ENCODE measurements around the gene TMEM116. TPM values are rescaled to one million over a fixed set of nuclear protein-coding genes. Genes with fewer than 3 reads are reported as not detected.

The TMEM116 gene
- polyA plus RNA-seq, 1 donor (not counting 4 experiments of a cell fraction or from before 2014, with no cell fraction given): 7.7 TPM

GRCh38 chr12:111881716-111882115, 131.2 kb downstream of the TMEM116 start:
- H3K4me3 ChIP-seq (ENCODE audit: control insufficient read depth in 2 of 3, extremely low read depth in 1 of 3, insufficient read depth in 2 of 3, low read depth in 1 of 3, low read length in 3 of 3): no peak overlapping the region
- H4K20me1 ChIP-seq (ENCODE audit: control insufficient read depth, extremely low read depth, insufficient read depth, low read length): no peaks in the 10 kb centered on the region
- no peak overlapping the region for H3K27ac ChIP-seq (ENCODE audit: control insufficient read depth, insufficient read depth, low read length)
- no peak for TF ChIP-seq EZH2 (IDR thresholded peaks at IDR 0.05; ENCODE audit: low read length)
- TF ChIP-seq, protein P1, sequence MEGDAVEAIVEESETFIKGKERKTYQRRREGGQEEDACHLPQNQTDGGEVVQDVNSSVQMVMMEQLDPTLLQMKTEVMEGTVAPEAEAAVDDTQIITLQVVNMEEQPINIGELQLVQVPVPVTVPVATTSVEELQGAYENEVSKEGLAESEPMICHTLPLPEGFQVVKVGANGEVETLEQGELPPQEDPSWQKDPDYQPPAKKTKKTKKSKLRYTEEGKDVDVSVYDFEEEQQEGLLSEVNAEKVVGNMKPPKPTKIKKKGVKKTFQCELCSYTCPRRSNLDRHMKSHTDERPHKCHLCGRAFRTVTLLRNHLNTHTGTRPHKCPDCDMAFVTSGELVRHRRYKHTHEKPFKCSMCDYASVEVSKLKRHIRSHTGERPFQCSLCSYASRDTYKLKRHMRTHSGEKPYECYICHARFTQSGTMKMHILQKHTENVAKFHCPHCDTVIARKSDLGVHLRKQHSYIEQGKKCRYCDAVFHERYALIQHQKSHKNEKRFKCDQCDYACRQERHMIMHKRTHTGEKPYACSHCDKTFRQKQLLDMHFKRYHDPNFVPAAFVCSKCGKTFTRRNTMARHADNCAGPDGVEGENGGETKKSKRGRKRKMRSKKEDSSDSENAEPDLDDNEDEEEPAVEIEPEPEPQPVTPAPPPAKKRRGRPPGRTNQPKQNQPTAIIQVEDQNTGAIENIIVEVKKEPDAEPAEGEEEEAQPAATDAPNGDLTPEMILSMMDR (optimal IDR thresholded peaks at IDR 0.05 in 1 of 3, IDR thresholded peaks at IDR 0.05 in 1 of 3, conservative IDR thresholded peaks at IDR 0.05 in 1 of 3; ENCODE audit: extremely low read depth in 1 of 3, insufficient read depth in 2 of 3, low read length in 3 of 3): no peak
- dilution Hi-C loops (cut with MboI; ENCODE audit: extremely low pct_ligation_motif_present, low sequenced_read_pairs): no loop called here
- H3K79me2 ChIP-seq (ENCODE audit: control insufficient read depth, insufficient read depth, low read length): no peaks in the 10 kb centered on the region
- no peak overlapping the region for H3K9ac ChIP-seq (ENCODE audit: control insufficient read depth, extremely low read depth, insufficient read depth, low read length)
- H3K9me3 ChIP-seq (ENCODE audit: control insufficient read depth, low read depth, low read length): no peaks in the 10 kb centered on the region
- FAIRE-seq (no peak), DNase-seq (ENCODE audit: low read depth, low spot score) (no peak)
- no peaks in the 10 kb centered on the region for H3K9me1 ChIP-seq (ENCODE audit: control insufficient read depth, extremely low read depth, insufficient read depth, low read length)
- H3K4me2 ChIP-seq (ENCODE audit: control insufficient read depth, extremely low read depth, insufficient read depth, low read depth, low read length): no peak overlapping the region
- H3K36me3 ChIP-seq (ENCODE audit: control insufficient read depth in 2 of 2, extremely low read depth in 1 of 2, insufficient read depth in 2 of 2, low read length in 2 of 2): peaks cover 31 to 44% of the 10 kb centered on the region in 2 experiments
- no peak overlapping the region for H2AFZ ChIP-seq (ENCODE audit: control insufficient read depth, low read length)
- no peaks in the 10 kb centered on the region for H3K27me3 ChIP-seq (ENCODE audit: control insufficient read depth, extremely low read depth, insufficient read depth, low read length)
- peaks cover 7% of the 10 kb centered on the region for H3K4me1 ChIP-seq (ENCODE audit: control insufficient read depth, extremely low read depth, insufficient read depth, low read length)

Small RNA genes lying within 50 kb of the gene (small RNA-seq; reads per million reads assigned to genes)
- gene AC004024.1 (ENCODE audit: insufficient read length in 3 of 3, low read depth in 3 of 3, low replicate concordance in 1 of 3): 0 reads per million in 3 experiments
- 0 to 2.0 (median 1.0) reads per million in 3 experiments for gene MIR3657 (ENCODE audit: insufficient read length in 3 of 3, low read depth in 3 of 3, low replicate concordance in 1 of 3)

Other genes starting within 250 kb of the TMEM116 start
- gene ALDH2, start 246.2 kb downstream of the TMEM116 start, polyA plus RNA-seq: 30.6 to 40.1 TPM (median 33.8 TPM) in 3 replicates
- 32.8 to 41.2 TPM (median 39.1 TPM) in 3 replicates for gene MAPKAPK5, start 170.9 kb downstream of the TMEM116 start, polyA plus RNA-seq
- gene ERP29, start 261 bp upstream of the TMEM116 start, polyA plus RNA-seq: 58.7 to 89.4 TPM (median 81.2 TPM) in 3 replicates
- gene NAA25, start 95.6 kb upstream of the TMEM116 start, polyA plus RNA-seq: 18.9 to 26.1 TPM (median 20.3 TPM) in 3 replicates
- gene TRAFD1, start 112.4 kb upstream of the TMEM116 start, polyA plus RNA-seq: 23.7 to 33.1 TPM (median 25.6 TPM) in 3 replicates